ENCODE data around the gene SLU7.

The SLU7 gene

DNA sequence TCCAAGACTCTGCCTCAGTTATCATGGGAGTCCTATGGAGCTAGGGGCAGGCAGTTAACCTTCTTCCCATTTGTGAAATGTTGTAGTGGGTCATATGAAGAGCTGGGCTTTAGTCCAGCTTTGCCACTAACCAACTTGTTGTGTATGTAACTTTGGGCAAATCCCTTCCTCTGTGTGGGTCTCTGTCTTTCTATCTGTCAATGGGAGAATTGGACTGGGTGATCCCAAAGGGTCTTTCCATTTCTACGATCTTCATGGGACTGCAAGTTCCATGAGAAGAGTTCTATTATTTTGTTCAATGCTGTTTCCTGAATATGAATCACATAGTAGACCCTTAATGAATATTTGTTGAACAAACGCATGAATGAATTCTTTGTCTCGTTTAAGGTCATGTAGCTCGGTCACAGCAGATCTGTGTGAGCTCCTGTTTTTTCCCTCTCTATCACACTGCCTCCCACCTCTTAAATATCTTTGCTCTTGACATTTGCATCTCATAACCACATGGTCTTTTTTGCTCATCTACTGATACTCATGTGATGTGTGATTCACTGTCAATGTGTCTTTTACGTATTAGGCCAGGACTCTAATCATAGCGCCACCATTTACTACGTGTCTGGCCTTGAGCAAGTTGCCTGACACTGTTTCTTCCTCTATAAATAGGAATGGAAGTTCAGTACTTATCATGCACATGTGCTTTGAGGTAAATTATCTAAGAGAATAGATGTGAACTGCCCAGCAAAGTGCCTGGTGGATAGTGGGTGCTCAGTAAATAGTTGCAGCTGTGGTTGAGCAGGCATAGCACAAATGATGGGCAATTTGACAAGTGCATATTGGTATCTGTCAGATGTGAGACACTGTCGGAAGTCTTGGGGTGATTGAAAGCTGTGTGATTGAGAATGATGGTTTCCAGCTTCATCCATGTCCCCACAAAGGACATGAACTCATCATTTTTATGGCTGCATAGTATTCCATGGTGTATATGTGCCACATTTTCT, 40.2 kb upstream of the SLU7 start:
- ATAC-seq (replicated peaks) (peak; percentile 84 to 88), DNase-seq (no peak)
- H3K36me3 Mint-ChIP-seq, result peaks cover 0 to 3% of the 10 kb centered on the region in 2 donors
- H3K4me3 Mint-ChIP-seq, result peak overlapping the region in 1 of 2 donors; percentile 46
- H3K27ac Mint-ChIP-seq, result peak overlapping the region; percentile 90
- H3K4me1 Mint-ChIP-seq, result peaks cover 32 to 51% of the 10 kb centered on the region in 2 donors
- H3K9me3 Mint-ChIP-seq, result peaks cover 0 to 2% of the 10 kb centered on the region in 2 donors
- H3K27me3 Mint-ChIP-seq, result peaks cover 1 to 16% of the 10 kb centered on the region in 2 donors

DNA sequence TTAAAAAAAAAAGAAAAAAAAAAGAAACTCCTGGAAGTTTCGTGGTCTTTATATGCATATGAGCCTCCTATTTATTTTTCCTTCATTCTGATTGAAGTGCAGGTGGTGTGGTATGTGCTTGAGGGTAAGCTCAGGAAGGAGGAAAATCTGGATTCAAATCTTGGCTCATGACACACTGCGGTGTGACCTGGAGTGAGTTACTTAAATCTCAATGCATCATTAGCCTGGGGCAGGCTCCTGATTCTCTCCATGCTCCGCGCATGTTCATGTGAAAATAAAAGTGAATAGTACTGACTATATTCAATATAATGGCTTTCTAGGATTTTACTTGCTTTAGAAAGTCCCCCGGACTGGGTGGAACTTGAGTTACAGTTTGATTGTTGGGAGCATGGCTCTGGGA, 38.4 kb upstream of the SLU7 start:
- ATAC-seq (replicated peaks), result no peak
- Mint-ChIP-seq H3K9me3 (peaks cover 0 to 2% of the 10 kb centered on the region in 2 donors), H3K4me1 (peaks cover 32 to 54% of the 10 kb centered on the region in 2 donors), H3K27me3 (peaks cover 12 to 26% of the 10 kb centered on the region in 2 donors), H3K27ac (no peak overlapping the region), H3K36me3 (peaks cover 0 to 3% of the 10 kb centered on the region in 2 donors), H3K4me3 (no peak overlapping the region)
- DNase-seq, result no peak

DNA sequence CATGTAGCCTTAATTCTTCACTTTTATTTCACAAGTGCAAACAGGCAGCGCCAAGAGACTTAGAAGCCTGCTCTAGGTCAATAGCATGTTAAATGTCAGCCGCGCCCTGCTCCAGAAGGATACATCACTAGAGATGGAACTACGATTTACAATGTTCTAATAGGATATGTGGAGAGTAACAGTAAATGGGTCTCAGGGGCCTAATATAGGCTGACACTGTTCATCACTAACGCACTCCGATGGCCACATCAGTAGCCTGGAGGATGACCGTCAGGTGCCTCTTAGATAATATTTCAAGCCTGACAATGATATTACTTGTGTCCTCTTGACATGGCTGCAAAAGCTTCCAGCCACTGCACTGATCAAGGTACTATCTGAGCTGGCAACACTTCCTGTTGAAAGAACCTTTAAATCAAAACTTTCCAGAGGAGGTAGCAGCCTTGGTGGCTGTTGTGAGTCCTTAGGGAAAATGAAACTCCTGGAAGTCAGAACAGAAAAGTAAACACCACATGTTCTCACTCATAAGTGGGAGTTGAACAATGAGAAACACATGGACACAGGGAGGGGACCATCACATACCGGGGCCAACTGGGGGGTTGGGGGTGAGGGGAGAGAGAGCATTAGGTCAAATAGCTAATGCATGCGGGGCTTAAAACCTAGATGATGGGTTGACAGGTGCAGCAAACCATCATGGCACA, 37.7 kb upstream of the SLU7 start:
- peaks cover 0 to 3% of the 10 kb centered on the region in 2 donors for H3K36me3 Mint-ChIP-seq
- peaks cover 14 to 26% of the 10 kb centered on the region in 2 donors for H3K27me3 Mint-ChIP-seq
- peaks cover 29 to 51% of the 10 kb centered on the region in 2 donors for H3K4me1 Mint-ChIP-seq
- no peak overlapping the region for H3K4me3 Mint-ChIP-seq
- ATAC-seq (replicated peaks) (no peak), DNase-seq (no peak)
- no peak overlapping the region for H3K27ac Mint-ChIP-seq
- peaks cover 0 to 2% of the 10 kb centered on the region in 2 donors for H3K9me3 Mint-ChIP-seq

DNA sequence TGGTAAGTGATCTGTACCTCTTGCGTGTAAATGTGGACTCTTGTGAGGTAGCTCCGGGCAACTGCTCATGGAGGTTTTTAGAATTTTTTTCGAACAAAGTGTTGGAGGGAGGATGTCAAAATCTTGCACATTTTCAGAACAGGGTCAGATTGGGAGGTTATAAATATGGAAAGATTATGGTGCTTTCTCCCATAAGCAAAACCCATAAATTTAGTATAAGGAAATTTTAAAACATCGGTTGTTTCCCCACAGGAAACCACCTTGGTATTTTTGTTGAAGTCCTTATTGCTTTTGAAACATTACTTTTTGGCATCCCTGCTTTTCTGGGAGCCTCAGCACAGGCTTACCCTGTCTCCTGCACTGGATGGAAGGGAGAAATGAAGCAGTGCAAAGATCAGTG, 36.7 kb upstream of the SLU7 start:
- Mint-ChIP-seq H3K9me3 (peaks cover 0 to 2% of the 10 kb centered on the region in 2 donors), H3K4me3 (peak overlapping the region; percentile 14 to 18), H3K36me3 (peaks cover 0 to 3% of the 10 kb centered on the region in 2 donors), H3K27ac (no peak overlapping the region), H3K4me1 (peaks cover 29 to 50% of the 10 kb centered on the region in 2 donors), H3K27me3 (peaks cover 14 to 26% of the 10 kb centered on the region in 2 donors)
- ATAC-seq (replicated peaks), result no peak
- DNase-seq, result no peak

DNA sequence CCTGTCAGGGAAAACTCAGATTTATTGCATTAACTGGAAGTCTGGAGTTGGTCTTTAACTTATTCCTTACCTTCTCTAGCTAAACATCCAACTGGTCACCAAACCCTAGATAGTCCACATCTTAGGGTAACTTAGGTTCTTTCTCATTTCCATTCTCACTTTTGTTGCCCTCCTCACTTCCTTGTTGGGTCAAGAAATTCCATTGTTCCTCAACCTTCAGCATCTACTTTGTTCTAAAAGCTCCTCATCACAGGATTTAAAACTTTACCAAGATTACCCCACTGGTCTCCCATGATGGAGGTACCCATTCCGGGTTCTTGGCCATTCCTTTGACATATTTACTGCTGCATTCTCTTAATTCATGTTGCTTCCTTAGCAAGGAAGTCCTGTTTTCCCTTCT, 34.9 kb upstream of the SLU7 start:
- Mint-ChIP-seq H3K9me3 (peaks cover 3 to 5% of the 10 kb centered on the region in 2 donors), H3K4me1 (peaks cover 24 to 54% of the 10 kb centered on the region in 2 donors), H3K27ac (no peak overlapping the region), H3K36me3 (peaks cover 0 to 6% of the 10 kb centered on the region in 2 donors), H3K27me3 (peaks cover 14 to 26% of the 10 kb centered on the region in 2 donors), H3K4me3 (no peak overlapping the region)
- DNase-seq (no peak), ATAC-seq (replicated peaks) (no peak)

DNA sequence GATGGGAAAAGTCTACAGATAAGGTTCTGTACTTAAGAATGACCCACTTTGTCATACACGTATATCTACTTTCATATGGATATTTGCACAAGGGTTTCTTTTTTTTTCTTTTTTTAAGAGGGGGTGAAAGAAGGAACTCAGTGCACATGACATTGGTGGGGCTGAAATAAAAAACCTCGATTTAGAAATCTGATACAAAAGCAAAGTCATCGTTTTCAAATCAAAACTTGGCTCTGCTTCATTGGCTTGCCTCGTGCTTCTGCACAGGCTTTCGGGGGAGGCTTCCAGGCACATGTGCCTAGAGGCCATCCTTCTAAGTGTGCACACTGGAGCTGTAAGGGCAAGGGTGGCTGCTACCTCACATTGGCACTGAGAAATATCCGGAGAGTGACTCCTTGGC, 33.9 kb upstream of the SLU7 start:
- DNase-seq (no peak), ATAC-seq (replicated peaks) (no peak)
- peaks cover 23 to 53% of the 10 kb centered on the region in 2 donors for H3K4me1 Mint-ChIP-seq
- peak overlapping the region; percentile 63 for H3K27ac Mint-ChIP-seq
- H3K27me3 Mint-ChIP-seq, result peaks cover 14 to 26% of the 10 kb centered on the region in 2 donors
- peaks cover 3 to 5% of the 10 kb centered on the region in 2 donors for H3K9me3 Mint-ChIP-seq
- H3K36me3 Mint-ChIP-seq, result peaks cover 0 to 9% of the 10 kb centered on the region in 2 donors
- H3K4me3 Mint-ChIP-seq, result no peak overlapping the region

DNA sequence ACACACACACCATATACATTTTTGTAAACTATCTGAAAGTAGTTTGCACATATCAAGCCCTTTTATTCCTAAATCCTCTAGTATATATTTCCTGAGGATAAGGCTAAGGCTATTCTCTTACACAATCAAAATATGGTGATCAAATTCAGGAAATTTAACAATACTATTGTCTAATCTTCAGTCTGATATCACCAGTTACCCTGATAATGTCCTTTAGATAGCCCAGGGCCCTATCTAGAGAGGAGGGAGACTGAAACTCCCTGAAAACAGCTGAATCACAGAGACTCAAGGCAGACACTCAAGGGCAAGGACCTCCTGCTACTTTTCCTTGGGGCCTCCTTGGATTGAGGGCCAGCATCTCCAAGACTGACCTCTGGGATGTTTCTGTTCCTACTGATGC, 33.2 kb upstream of the SLU7 start:
- H3K36me3 Mint-ChIP-seq, result peaks cover 0 to 12% of the 10 kb centered on the region in 2 donors
- no peak overlapping the region for H3K4me3 Mint-ChIP-seq
- peaks cover 3 to 5% of the 10 kb centered on the region in 2 donors for H3K9me3 Mint-ChIP-seq
- DNase-seq (no peak), ATAC-seq (replicated peaks) (no peak)
- peaks cover 14 to 26% of the 10 kb centered on the region in 2 donors for H3K27me3 Mint-ChIP-seq
- H3K4me1 Mint-ChIP-seq, result peaks cover 23 to 57% of the 10 kb centered on the region in 2 donors
- no peak overlapping the region for H3K27ac Mint-ChIP-seq

DNA sequence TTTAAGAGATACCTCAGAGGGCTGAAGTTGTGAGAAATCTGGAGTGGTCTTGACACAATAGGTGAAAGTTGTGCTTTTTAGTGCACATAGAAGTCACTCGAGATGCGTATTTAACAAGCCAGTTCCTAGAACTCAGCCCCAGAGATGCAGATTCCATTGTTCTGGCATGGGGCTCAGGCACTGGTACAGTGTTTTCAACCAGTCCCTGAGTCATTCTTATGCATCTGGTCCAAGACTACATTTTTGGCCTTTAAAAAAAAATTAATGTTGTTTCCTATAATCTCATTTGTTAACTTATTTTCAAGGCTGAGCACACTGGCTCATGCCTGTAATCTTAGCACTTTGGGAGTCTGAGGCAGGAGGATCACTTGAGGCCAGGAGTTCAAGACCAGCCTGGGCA, 32.4 kb upstream of the SLU7 start:
- DNase-seq, result no peak
- no peak for ATAC-seq (replicated peaks)
- no peak overlapping the region for H3K27ac Mint-ChIP-seq

DNA sequence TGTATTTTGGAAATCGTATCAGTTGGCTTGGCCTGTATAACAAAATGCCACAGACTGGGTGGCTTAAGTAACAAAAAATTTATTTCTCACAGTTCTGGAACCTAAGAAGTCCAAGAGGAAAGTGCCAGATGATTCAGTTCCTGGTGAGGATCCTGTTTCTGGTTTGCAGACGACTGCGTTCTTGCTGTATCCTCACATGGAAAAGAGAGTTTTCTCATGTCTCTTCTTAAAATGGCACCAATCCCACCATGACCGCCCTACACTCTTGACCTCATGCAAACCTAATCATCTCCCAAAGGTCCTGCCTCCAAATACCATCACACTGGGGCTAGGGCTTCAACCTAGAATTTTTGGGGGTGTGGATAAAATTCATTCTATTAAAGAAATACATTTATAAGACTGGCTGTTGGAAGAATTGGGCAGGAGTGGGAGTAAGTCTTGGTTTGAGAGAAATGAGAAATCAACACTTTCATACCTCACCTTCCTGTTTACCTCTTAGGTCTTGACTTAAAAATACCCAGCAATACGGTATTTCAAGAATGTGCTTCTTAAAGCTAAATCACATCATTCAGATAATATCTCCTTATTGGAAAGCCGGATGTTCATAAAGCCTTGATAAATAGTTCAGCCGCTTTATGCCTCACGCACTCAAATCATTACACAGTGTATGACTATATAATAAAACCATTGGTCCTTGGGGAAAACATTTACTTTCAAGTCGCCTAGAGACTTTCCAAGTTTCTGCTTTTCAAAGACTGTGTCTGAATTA, 31.5 kb upstream of the SLU7 start:
- peaks cover 16 to 44% of the 10 kb centered on the region in 2 donors for H3K4me1 Mint-ChIP-seq
- ATAC-seq (replicated peaks), result peak; percentile 72 to 86
- DNase-seq, result no peak
- H3K27me3 Mint-ChIP-seq, result peaks cover 14 to 16% of the 10 kb centered on the region in 2 donors
- H3K36me3 Mint-ChIP-seq, result peaks cover 0 to 12% of the 10 kb centered on the region in 2 donors
- H3K4me3 Mint-ChIP-seq, result no peak overlapping the region
- H3K27ac Mint-ChIP-seq, result no peak overlapping the region
- H3K9me3 Mint-ChIP-seq, result peaks cover 3 to 5% of the 10 kb centered on the region in 2 donors

More for the DNA sequence above, 32.4 kb upstream of the SLU7 start:
- Mint-ChIP-seq H3K4me1 (peaks cover 18 to 53% of the 10 kb centered on the region in 2 donors), H3K9me3 (peaks cover 3 to 5% of the 10 kb centered on the region in 2 donors), H3K4me3 (no peak overlapping the region), H3K36me3 (peaks cover 0 to 12% of the 10 kb centered on the region in 2 donors), H3K27me3 (peaks cover 14 to 25% of the 10 kb centered on the region in 2 donors)

DNA sequence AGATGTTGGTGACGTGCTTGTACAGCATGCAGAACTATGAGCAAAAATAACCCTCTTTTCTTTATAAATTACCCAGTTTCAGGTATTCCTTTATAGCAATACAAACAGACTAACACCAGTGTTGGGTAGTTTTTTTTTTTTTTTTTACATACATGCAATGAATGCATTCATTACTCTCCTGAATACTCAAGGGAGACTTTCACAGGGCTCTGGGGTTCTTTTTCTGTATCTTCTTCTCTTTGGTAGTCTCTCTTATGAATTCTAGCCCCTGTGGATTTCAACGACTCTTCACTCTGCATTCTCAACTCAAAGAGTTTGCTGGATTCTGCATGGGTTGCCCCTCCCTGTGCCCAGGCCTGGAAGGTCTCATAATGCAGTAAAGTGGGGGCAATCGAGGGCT, 30.6 kb upstream of the SLU7 start:
- Mint-ChIP-seq H3K36me3 (peaks cover 0 to 12% of the 10 kb centered on the region in 2 donors), H3K4me1 (peaks cover 17 to 42% of the 10 kb centered on the region in 2 donors), H3K27ac (no peak overlapping the region), H3K4me3 (no peak overlapping the region), H3K9me3 (peaks cover 3 to 5% of the 10 kb centered on the region in 2 donors), H3K27me3 (peaks cover 13 to 14% of the 10 kb centered on the region in 2 donors)
- no peak for DNase-seq
- no peak for ATAC-seq (replicated peaks)

DNA sequence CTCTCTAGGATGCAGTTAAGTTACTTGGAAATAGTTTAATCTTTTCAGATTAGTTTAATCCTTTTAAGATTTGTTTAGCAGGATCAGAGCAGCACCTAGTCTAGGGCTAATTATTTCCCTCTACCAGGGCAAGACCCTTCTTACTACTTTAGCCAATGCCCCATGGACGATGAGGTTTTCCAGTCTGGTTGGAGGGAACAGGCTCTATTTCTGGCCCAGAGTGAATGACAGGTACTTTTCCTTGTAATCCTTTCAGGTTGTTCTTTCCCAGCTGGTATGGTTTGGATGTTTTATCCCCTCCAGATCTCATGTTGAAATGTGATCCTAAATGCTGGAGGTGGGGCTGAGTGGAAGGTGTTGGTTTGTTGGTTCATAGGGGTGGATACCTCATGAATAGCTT, 30.0 kb upstream of the SLU7 start:
- Mint-ChIP-seq H3K27ac (no peak overlapping the region), H3K36me3 (peaks cover 0 to 14% of the 10 kb centered on the region in 2 donors), H3K4me3 (no peak overlapping the region), H3K9me3 (peaks cover 3 to 5% of the 10 kb centered on the region in 2 donors), H3K27me3 (peaks cover 8 to 10% of the 10 kb centered on the region in 2 donors), H3K4me1 (peaks cover 18 to 41% of the 10 kb centered on the region in 2 donors)
- no peak for DNase-seq
- ATAC-seq (replicated peaks), result no peak

DNA sequence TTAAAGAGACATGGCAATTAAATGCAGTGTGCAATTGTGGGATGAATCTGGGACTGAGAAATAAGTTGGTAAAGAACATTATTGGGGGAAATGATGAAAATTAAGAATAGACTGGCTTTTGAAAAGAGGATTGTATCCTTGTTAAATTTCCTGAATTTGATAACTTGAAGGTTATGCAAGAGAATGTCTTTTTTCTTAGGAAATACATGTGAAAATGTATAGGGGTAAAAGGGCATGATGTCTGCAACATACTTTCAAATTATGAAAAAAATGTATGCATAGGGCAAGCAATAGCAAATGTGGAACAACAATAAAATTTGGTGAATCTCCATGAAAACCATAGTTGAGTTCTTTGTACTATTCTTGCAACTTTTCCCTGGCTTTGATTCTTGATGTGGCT, 26.9 kb upstream of the SLU7 start:
- no peak overlapping the region for H3K4me3 Mint-ChIP-seq
- no peak for ATAC-seq (replicated peaks)
- peaks cover 24 to 55% of the 10 kb centered on the region in 2 donors for H3K4me1 Mint-ChIP-seq
- no peaks in the 10 kb centered on the region for H3K27me3 Mint-ChIP-seq
- no peak overlapping the region for H3K27ac Mint-ChIP-seq
- H3K9me3 Mint-ChIP-seq, result peaks cover 3 to 5% of the 10 kb centered on the region in 2 donors
- DNase-seq, result no peak
- H3K36me3 Mint-ChIP-seq, result peaks cover 0 to 15% of the 10 kb centered on the region in 2 donors

DNA sequence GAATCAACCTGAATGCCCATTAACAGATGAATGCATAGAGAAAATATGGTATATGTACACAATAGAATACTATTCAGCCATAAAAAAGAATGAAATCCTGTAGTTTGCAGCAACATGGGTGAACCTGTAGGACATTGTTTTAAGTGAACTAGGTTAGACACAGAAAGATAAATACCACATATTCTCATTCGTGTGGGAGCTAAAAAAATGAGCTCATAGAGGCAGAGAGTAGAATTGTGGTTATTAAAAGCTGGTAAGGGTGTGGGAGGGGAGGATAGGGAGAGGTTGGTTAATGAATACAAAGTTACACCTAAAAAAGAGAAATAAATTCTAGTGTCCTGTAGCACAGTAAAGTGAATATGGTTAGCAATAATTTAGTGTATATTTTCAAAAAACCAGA, 26.3 kb upstream of the SLU7 start:
- Mint-ChIP-seq H3K36me3 (peaks cover 0 to 15% of the 10 kb centered on the region in 2 donors), H3K27me3 (no peaks in the 10 kb centered on the region), H3K27ac (no peak overlapping the region), H3K4me1 (peaks cover 24 to 50% of the 10 kb centered on the region in 2 donors), H3K4me3 (no peak overlapping the region), H3K9me3 (peaks cover 3 to 5% of the 10 kb centered on the region in 2 donors)
- ATAC-seq (replicated peaks) (peak; percentile 38), DNase-seq (no peak)
